Mucosa of descending colon (tissue), 3 donors: ENCODE measurements around the gene HYDIN. TPM values are rescaled to one million over a fixed set of nuclear protein-coding genes. Genes with fewer than 3 reads are reported as not detected.

Experiments
- ATAC-seq: fragments of 200-7000 bp; cut with Tn5 transposase; one replicate; pipeline ENCODE4 v1.9.1; 2020; ENCODE audit warnings: mild to moderate bottlenecking, moderate library complexity
- DNase-seq, 3 donors: peaks; one replicate each; pipeline ENCODE4 v3.0.0-alpha.2; 2020
- H3K36me3 ChIP-seq: fragments of 200-600 bp; one replicate; pipeline ENCODE4 v1.8.0; 2021; ENCODE audit warnings: low read depth, mild to moderate bottlenecking
- H3K4me1 ChIP-seq: fragments of 200-600 bp; one replicate; pipeline ENCODE4 v1.8.0; 2021; ENCODE audit warnings: low read depth, mild to moderate bottlenecking
- H3K4me3 ChIP-seq: fragments of 200-600 bp; one replicate; pipeline ENCODE4 v1.8.0; 2021; ENCODE audit warnings: mild to moderate bottlenecking
- H3K9me3 ChIP-seq: fragments of 200-600 bp; one replicate; pipeline ENCODE4 v1.8.0; 2021; ENCODE audit warnings: mild to moderate bottlenecking
- CTCF ChIP-seq: fragments of 200-600 bp; IDR thresholded peaks from one replicate; pipeline ENCODE4 v1.8.0; 2022; ENCODE audit warnings: antibody characterized with exemption, mild to moderate bottlenecking
- intact Hi-C, 2 donors: fragments of 100-400 bp; cut with DNase I in 1 of 2; cut with micrococcal nuclease in 1 of 2; formaldehyde crosslinking; loops; one replicate each; pipeline versions ENCODE4 v1.11.0 to v1.11.1; 2022; cut with DNase I, micrococcal nuclease
- total RNA-seq, 3 donors: library from RNA; stranded (reverse); fragmentation: NEBNext Ultra II Directional in 2 of 3; extraction: Animal tissue kit (Norgen Biotek cat#: 25700) in 2 of 3; gene quantifications; one replicate each; pipeline versions ENCODE4 v1.2.1 to v1.2.4, GENCODE V29; 2021 to 2023
- donor health status: DM: no; HTN: no; CAD: no; lungs with moderate emphysema.
- donor health status: DM: no; HTN: no; CAD: no.
- donor health status: DM: no; HTN: yes; CAD: no.

Gene HYDIN
- total RNA-seq, 3 donors from 2014 or later: 0.80 to 2.3 (median 1.5) TPM

GRCh38 chr16:71198408-71198807 is 32.1 kb downstream of the HYDIN start:
- intact Hi-C loops: no loop called here
- Histone ChIP-seq H3K4me1 (no peaks in the 10 kb centered on the region), H3K36me3 (no peaks in the 10 kb centered on the region), H3K4me3 (no peak overlapping the region), H3K9me3 (peaks cover 4% of the 10 kb centered on the region)
- ATAC-seq (no peak), DNase-seq (no peak)
- no peak for TF ChIP-seq CTCF

GRCh38 chr16:71192387-71192786 is 38.1 kb downstream of the HYDIN start:
- TF ChIP-seq CTCF: no peak
- no peak overlapping the region for H3K4me3 ChIP-seq
- no peaks in the 10 kb centered on the region for H3K9me3 ChIP-seq
- H3K4me1 ChIP-seq: no peaks in the 10 kb centered on the region
- DNase-seq (no peak), ATAC-seq (no peak)
- intact Hi-C loops: no loop called here
- H3K36me3 ChIP-seq: no peaks in the 10 kb centered on the region

- DNase-seq (no peak), ATAC-seq (no peak)
- Histone ChIP-seq H3K4me1 (no peaks in the 10 kb centered on the region), H3K36me3 (no peaks in the 10 kb centered on the region), H3K4me3 (no peak overlapping the region), H3K9me3 (no peaks in the 10 kb centered on the region)
- TF ChIP-seq CTCF: no peak
- intact Hi-C loops: no loop called here
Observed at GRCh38 chr16:71188956-71189712, 41.4 kb downstream of the HYDIN start.

GRCh38 chr16:71185347-71185746 is 45.2 kb downstream of the HYDIN start:
- intact Hi-C loops: no loop called here
- Histone ChIP-seq H3K9me3 (no peaks in the 10 kb centered on the region), H3K36me3 (no peaks in the 10 kb centered on the region), H3K4me3 (no peak overlapping the region), H3K4me1 (no peaks in the 10 kb centered on the region)
- DNase-seq: no peak
- no peak for TF ChIP-seq CTCF
- ATAC-seq: no peak

- H3K4me1 ChIP-seq: no peaks in the 10 kb centered on the region
- ATAC-seq (no peak), DNase-seq (no peak)
- no peak overlapping the region for H3K4me3 ChIP-seq
- H3K36me3 ChIP-seq: no peaks in the 10 kb centered on the region
- no peak for TF ChIP-seq CTCF
- H3K9me3 ChIP-seq: no peaks in the 10 kb centered on the region
- intact Hi-C loops: no loop called here
Observed at GRCh38 chr16:71179569-71179968, 51.0 kb downstream of the HYDIN start.
